ENCODE data around the gene SLC5A1. TPM values are rescaled to one million over a fixed set of nuclear protein-coding genes. Genes with fewer than 3 reads are reported as not detected.

Gene SLC5A1
- total RNA-seq, 4 donors from 2014 or later: 0.24 TPM; not detected in 3

DNA sequence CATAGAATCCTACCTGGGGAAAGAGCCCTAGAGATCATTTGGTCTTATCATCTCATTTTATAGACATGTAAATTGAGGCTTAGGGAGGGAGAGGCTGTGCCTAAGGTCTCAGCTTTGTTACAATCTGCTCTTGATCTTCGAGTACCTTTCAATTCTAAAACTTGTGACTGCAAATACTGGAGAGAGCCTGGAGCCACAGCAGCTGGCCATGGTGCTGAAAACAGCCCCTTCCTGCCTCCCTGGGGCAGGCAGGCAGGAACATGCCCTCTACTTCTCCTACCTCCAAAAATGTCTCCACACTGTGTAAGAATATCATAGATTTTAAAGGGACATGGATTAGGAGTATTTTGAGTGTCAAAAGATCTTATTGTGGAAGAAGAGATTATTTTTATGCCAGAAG is 63.9 kb downstream of the SLC5A1 start:
- Histone ChIP-seq H3K9me3 (no peaks in the 10 kb centered on the region), H3K4me3 (no peak overlapping the region), H3K27me3 (peaks cover 0 to 3% (median 0%) of the 10 kb centered on the region in 3 donors), H3K36me3 (no peaks in the 10 kb centered on the region), H3K27ac (no peak overlapping the region), H3K4me1 (no peaks in the 10 kb centered on the region)
- DNase-seq: no peak
- no peak for ATAC-seq
- no peak for TF ChIP-seq POLR2A (IDR thresholded peaks at IDR 0.05)
- TF ChIP-seq, protein P1, sequence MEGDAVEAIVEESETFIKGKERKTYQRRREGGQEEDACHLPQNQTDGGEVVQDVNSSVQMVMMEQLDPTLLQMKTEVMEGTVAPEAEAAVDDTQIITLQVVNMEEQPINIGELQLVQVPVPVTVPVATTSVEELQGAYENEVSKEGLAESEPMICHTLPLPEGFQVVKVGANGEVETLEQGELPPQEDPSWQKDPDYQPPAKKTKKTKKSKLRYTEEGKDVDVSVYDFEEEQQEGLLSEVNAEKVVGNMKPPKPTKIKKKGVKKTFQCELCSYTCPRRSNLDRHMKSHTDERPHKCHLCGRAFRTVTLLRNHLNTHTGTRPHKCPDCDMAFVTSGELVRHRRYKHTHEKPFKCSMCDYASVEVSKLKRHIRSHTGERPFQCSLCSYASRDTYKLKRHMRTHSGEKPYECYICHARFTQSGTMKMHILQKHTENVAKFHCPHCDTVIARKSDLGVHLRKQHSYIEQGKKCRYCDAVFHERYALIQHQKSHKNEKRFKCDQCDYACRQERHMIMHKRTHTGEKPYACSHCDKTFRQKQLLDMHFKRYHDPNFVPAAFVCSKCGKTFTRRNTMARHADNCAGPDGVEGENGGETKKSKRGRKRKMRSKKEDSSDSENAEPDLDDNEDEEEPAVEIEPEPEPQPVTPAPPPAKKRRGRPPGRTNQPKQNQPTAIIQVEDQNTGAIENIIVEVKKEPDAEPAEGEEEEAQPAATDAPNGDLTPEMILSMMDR (IDR thresholded peaks at IDR 0.05 in 4 of 5, conservative IDR thresholded peaks at IDR 0.05 in 1 of 5): no peak
- in situ Hi-C loops (cut with MboI; ENCODE audit: low sequenced_read_pairs in 4 of 4): loop anchor here in 1 of 4 donors (10.0 kb wide), 1 partner anchor 158 kb away; no protein-coding TSS in a partner anchor
- intact Hi-C loops (cut with DNase I; ENCODE audit: low total_unique reads): no loop called here

DNA sequence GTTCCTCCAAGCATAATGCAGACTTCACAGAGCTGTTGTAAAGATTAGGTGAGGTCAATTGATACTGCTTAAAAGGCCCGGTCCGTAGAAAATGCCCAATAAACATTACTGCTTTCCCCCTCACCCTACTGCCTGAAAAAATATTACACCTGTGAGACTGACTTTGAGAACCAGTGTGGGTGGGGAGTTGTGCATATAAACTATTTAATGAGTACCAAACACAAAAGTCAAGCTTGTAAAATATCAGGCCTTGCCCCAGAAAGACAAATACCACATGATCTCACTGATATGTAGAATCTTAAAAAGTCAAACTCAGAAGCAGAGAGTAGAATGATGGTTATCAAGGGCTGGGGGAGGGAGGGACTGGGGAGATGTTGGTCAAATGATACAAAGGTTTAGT is 69.3 kb downstream of the SLC5A1 start:
- in situ Hi-C loops (cut with MboI; ENCODE audit: low sequenced_read_pairs in 4 of 4): no loop called here
- intact Hi-C loops (cut with DNase I; ENCODE audit: low total_unique reads): no loop called here
- ATAC-seq (no peak), DNase-seq (no peak)
- Histone ChIP-seq H3K36me3 (no peaks in the 10 kb centered on the region), H3K9me3 (no peaks in the 10 kb centered on the region), H3K27me3 (peaks cover 0 to 3% (median 0%) of the 10 kb centered on the region in 3 donors), H3K27ac (no peak overlapping the region), H3K4me3 (no peak overlapping the region), H3K4me1 (no peaks in the 10 kb centered on the region)
- TF ChIP-seq POLR2A (IDR thresholded peaks at IDR 0.05): no peak
- TF ChIP-seq, protein P1 (IDR thresholded peaks at IDR 0.05 in 4 of 5, conservative IDR thresholded peaks at IDR 0.05 in 1 of 5): no peak

DNA sequence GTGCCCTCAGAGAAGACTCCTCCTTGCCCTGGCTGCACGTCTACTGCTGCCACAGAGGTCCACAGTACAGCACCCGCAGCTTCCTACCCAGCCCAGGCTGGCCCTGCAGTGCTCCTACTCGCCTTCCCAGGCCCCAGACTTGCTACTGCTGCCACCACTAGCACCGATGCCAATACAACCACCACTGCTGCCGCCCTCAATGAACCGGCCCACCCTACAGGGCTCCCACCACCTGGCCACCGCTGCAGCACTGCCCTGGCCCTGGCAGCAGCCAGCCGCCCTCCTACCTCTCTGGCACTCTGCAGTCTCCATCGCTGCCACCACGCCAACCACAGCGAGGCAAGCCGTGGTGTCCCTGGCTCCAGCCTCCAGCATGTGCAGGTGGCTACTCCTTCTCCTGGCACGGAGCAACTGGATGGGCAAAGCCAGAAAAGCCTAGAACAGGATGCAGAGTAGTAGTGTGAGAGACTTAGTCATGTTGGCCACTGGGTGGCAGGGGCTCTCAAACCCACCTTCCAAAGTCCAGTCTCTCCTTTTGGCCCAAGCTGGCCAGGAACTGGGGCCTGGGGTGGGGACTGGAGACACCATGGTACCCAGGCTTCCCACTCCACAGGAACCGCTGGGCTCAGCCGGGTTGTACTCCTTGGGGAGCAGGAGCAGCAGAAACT is 76.6 kb downstream of the SLC5A1 start:
- ATAC-seq (no peak), DNase-seq (no peak)
- Histone ChIP-seq H3K9me3 (no peaks in the 10 kb centered on the region), H3K4me3 (no peak overlapping the region), H3K4me1 (no peaks in the 10 kb centered on the region), H3K27me3 (no peaks in the 10 kb centered on the region), H3K27ac (no peak overlapping the region), H3K36me3 (no peaks in the 10 kb centered on the region)
- TF ChIP-seq POLR2A (IDR thresholded peaks at IDR 0.05): no peak
- TF ChIP-seq, protein P1 (IDR thresholded peaks at IDR 0.05 in 4 of 5, conservative IDR thresholded peaks at IDR 0.05 in 1 of 5): no peak
- in situ Hi-C loops (cut with MboI; ENCODE audit: low sequenced_read_pairs in 4 of 4): no loop called here
- intact Hi-C loops (cut with DNase I; ENCODE audit: low total_unique reads): no loop called here

DNA sequence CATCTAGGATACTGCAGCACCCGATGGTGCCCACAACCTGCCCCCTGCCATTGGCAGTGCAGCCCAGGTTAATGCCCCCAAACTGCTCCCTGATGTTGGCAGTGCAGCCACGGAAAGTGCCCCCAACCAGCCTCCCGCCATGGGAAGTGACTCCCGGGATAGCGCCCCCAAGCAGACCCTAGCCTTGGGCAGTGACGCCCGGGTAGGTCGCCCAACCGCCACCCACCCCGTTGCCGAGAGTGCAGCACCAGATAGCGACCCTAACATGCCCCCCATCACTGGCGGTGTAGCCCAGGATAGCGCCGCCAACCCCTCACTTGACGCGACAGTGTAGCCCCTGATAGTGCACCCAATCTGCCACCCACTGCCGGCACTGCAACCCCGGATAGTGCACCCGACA is 77.5 kb downstream of the SLC5A1 start:
- Histone ChIP-seq H3K4me3 (no peak overlapping the region), H3K27ac (no peak overlapping the region), H3K4me1 (no peaks in the 10 kb centered on the region), H3K36me3 (no peaks in the 10 kb centered on the region), H3K9me3 (no peaks in the 10 kb centered on the region), H3K27me3 (no peaks in the 10 kb centered on the region)
- intact Hi-C loops (cut with DNase I; ENCODE audit: low total_unique reads) (no loop called here), in situ Hi-C loops (cut with MboI; ENCODE audit: low sequenced_read_pairs in 4 of 4) (no loop called here)
- ATAC-seq (no peak), DNase-seq (no peak)
- TF ChIP-seq POLR2A (IDR thresholded peaks at IDR 0.05): no peak

DNA sequence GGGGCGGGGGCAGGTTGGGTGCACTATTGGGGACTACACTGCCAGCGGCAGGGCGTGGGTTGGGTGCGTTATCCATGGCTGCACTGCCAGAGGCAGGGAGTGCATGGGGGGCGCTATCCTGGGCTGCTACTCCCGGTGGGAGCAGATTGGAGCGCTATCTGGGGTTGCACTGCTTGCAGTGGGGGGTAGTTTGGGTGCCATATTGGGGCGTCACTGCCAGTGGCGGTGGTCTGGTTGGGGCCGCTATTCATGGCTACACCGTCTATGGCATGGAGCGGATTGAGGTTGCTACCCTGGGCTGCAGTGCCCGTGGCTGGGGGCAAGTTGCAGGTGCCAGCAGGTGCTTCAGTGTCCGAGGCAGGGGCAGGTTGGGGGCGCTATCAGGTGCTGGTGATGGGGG is 79.8 kb downstream of the SLC5A1 start:
- no peak for ATAC-seq
- no peak for TF ChIP-seq POLR2A (IDR thresholded peaks at IDR 0.05)
- TF ChIP-seq, protein P1 (IDR thresholded peaks at IDR 0.05 in 4 of 5, conservative IDR thresholded peaks at IDR 0.05 in 1 of 5): no peak
- H3K4me1 ChIP-seq: no peaks in the 10 kb centered on the region
- no peaks in the 10 kb centered on the region for H3K36me3 ChIP-seq
- H3K9me3 ChIP-seq: no peaks in the 10 kb centered on the region
- no peak overlapping the region for H3K4me3 ChIP-seq
- H3K27me3 ChIP-seq: no peaks in the 10 kb centered on the region
- intact Hi-C loops (cut with DNase I; ENCODE audit: low total_unique reads) (no loop called here), in situ Hi-C loops (cut with MboI; ENCODE audit: low sequenced_read_pairs in 4 of 4) (no loop called here)
- DNase-seq: no peak
- H3K27ac ChIP-seq: no peak overlapping the region

All from gastrocnemius medialis (tissue), 4 donors.